ENCODE results near the gene UBL7.

UBL7 gene

GRCh38 chr15:74403991-74404563, 56.9 kb downstream of the UBL7 start:
- DNase-seq: no peak

- no peak for DNase-seq
Measured at GRCh38 chr15:74403588-74403919, 57.4 kb downstream of the UBL7 start.

- peak; percentile 25 to 64 (median 42) for DNase-seq
Measured at GRCh38 chr15:74402873-74403587, 57.9 kb downstream of the UBL7 start.

GRCh38 chr15:74402337-74402841, 58.6 kb downstream of the UBL7 start:
- DNase-seq: no peak

GRCh38 chr15:74400915-74401757, 59.8 kb downstream of the UBL7 start:
- DNase-seq: peak in 1 of 4 experiments; percentile 13

GRCh38 chr15:74400313-74400860, 60.6 kb downstream of the UBL7 start:
- DNase-seq: no peak

- no peak for DNase-seq
Measured at GRCh38 chr15:74399511-74400312, 61.2 kb downstream of the UBL7 start.

GRCh38 chr15:74399100-74399499, 61.9 kb downstream of the UBL7 start:
- DNase-seq: no peak

- DNase-seq: no peak
Measured at GRCh38 chr15:74398183-74398582, 62.8 kb downstream of the UBL7 start.

GRCh38 chr15:74397239-74398068, 63.5 kb downstream of the UBL7 start:
- no peak for DNase-seq

GRCh38 chr15:74396445-74397238, 64.3 kb downstream of the UBL7 start:
- DNase-seq: peak in 2 of 4 experiments; percentile 16 to 19

- DNase-seq: no peak
Measured at GRCh38 chr15:74396146-74396438, 64.9 kb downstream of the UBL7 start.
